Heart right ventricle (tissue), 16 donors: ENCODE data around the gene EXD2. TPM values are rescaled to one million over a fixed set of nuclear protein-coding genes. Genes with fewer than 3 reads are reported as not detected.

Experiments
- ATAC-seq, 8 donors: fragments of 200-7000 bp; cut with Tn5 transposase; one replicate each; pipeline ENCODE4 v1.9.1; 2020; ENCODE audit warnings: mild to moderate bottlenecking in 8 of 8, moderate library complexity in 8 of 8, moderate number of reproducible peaks in 1 of 8
- DNase-seq, 2 donors: peaks; one replicate each; pipeline ENCODE4 v3.0.0-alpha.2; 2020
- H3K27ac ChIP-seq, 10 donors: fragments of 200-600 bp; sonication (generic) in 2 of 10; one replicate each; pipeline versions ENCODE4 v1.5.0 to v1.8.0; 2020 to 2022; ENCODE audit warnings: mild to moderate bottlenecking in 3 of 10
- H3K27me3 ChIP-seq, 7 donors: fragments of 200-600 bp; one replicate each; pipeline ENCODE4 v1.8.0; 2021 to 2022; ENCODE audit warnings: mild to moderate bottlenecking in 2 of 7
- H3K36me3 ChIP-seq, 9 donors: fragments of 200-600 bp; sonication (generic) in 1 of 9; one replicate each; pipeline versions ENCODE4 v1.5.0 to v1.8.0; 2020 to 2022; ENCODE audit warnings: mild to moderate bottlenecking in 2 of 9
- H3K4me1 ChIP-seq, 9 donors: fragments of 200-600 bp; sonication (generic) in 1 of 9; one replicate each; pipeline versions ENCODE4 v1.5.0 to v1.8.0; 2020 to 2022; ENCODE audit warnings: mild to moderate bottlenecking in 4 of 9
- H3K4me3 ChIP-seq, 10 donors: fragments of 200-600 bp; sonication (generic) in 2 of 10; one replicate each; pipeline versions ENCODE4 v1.5.0 to v1.8.0; 2020 to 2022; ENCODE audit warnings: mild to moderate bottlenecking in 7 of 10, moderate library complexity in 2 of 10
- H3K9me3 ChIP-seq, 11 donors: fragments of 200-600 bp in 10 of 11; sonication (generic) in 2 of 11; one replicate each; pipeline versions ENCODE4 v1.5.0 to v1.8.0; 2013 to 2022; ENCODE audit warnings: mild to moderate bottlenecking in 2 of 11, control low read depth in 1 of 11, moderate library complexity in 1 of 11
- CTCF ChIP-seq, 9 donors: fragments of 200-600 bp; sonication (generic) in 2 of 9; IDR thresholded peaks; one replicate each; pipeline versions ENCODE4 v1.5.0 to v1.8.0; 2021 to 2022; ENCODE audit warnings: antibody characterized with exemption in 9 of 9, mild to moderate bottlenecking in 5 of 9, moderate library complexity in 1 of 9
- WGBS, 2 donors: extraction: QIAGEN DNeasy Blood & Tissue Kit; methylation state at CpG; one replicate each; pipeline ENCODE4 v1.1.7; 2013; ENCODE audit warnings: inconsistent platforms in 1 of 2; 5-methylcytosine and 5-hydroxymethylcytosine counted together
- intact Hi-C, 10 donors: fragments of 100-400 bp; cut with DNase I; formaldehyde crosslinking; loops; one replicate each; pipeline versions ENCODE4 v1.11.1 to v1.14.2; 2022
- long read RNA-seq, 3 donors: library from polyadenylated mRNA; unstranded; transcript quantifications; one replicate each; pipeline ENCODE4 v2.0.0, GENCODE V29; 2020 to 2021
- polyA plus RNA-seq, 2 donors: library from polyadenylated mRNA; stranded (reverse); fragments of 200-250 nt; gene quantifications; one replicate each; pipeline ENCODE4 v1.2.3, GENCODE V29; 2013
- total RNA-seq, 10 donors: library from RNA; stranded (reverse); fragmentation: NEBNext Ultra II Directional in 3 of 10; extraction: Animal tissue kit (Norgen Biotek cat#: 25700) in 3 of 10; gene quantifications; one replicate each; pipeline versions ENCODE4 v1.2.1 to v1.2.4, GENCODE V29; 2021 to 2023
- donor health status: Arrhythmogenic right ventricular cardiomyopathy.
- donor health status: ischemic (EF 13 %, LVEDD 7.1; RV severe dilation, severe dysfunction).
- donor health status: healthy with polysubstance abuse.
- donor health status: DM: no; HTN: yes; CAD: no.
- donor health status: DM: no; HTN: no; CAD: no.
- donor health status: ischemic (EF 25% LVEDD 6.9; RV normal size, moderate dysfunction).
- donor health status: ischemic (EF 25% LVEDD 5.7; RV mildly dilated, moderate dysfunction).
- donor health status: healthy.
- donor health status: DM: yes; HTN: yes; CAD: no.
- donor health status: Ischemic cardiomyopathy.
- donor health status: ischemic (EF 35%, LVEDD 5.7; RV mildly dilated, moderate dysfunction).
- donor health status: nonischemic (EF 11% LVEDD 7.7; RV severe dilation, severe dysfunction).
- donor health status: DM: yes; HTN: yes; CAD: no.
- donor health status: PGD.
- donor health status: ischemic (EF 29% LVEDD 5.4; RV normal size, mild dysfunction).
- donor health status: nonischemic (EF 23%, LVEDD 6.1; RV moderate dilation, normal function).

The EXD2 gene
- 10 to 100 TPM; 13.9 to 22.4 (median 16.3) TPM for total RNA-seq
- 1 to 10 TPM; 9.8 TPM for polyA plus RNA-seq
- long read RNA-seq, donor 1, full-length matches to known transcripts = 8 of 32 reads
- long read RNA-seq, donor 1, partial matches to known transcripts = 5 of 32 reads
- long read RNA-seq, donor 1, other reads (novel, unspliced or antisense) = 19 of 32 reads
- long read RNA-seq, donor 2, partial matches to known transcripts = 4 of 20 reads
- long read RNA-seq, donor 2, other reads (novel, unspliced or antisense) = 13 of 20 reads
- long read RNA-seq, donor 3, full-length matches to known transcripts = 7 of 52 reads
- long read RNA-seq, donor 3, partial matches to known transcripts = 17 of 52 reads
- long read RNA-seq, donor 3, other reads (novel, unspliced or antisense) = 28 of 52 reads

- intact Hi-C loops = loop anchor here in 6 of 10 donors (1.0 to 5.0 kb wide), 3 partner anchors 37 to 64 kb away; partner anchors contain the start of gene DCAF5 (in 4 of the 6)
- peak within 1 kb of the TSS; percentile 78 to 99 (median 96) for H3K4me3 ChIP-seq
- H3K36me3 ChIP-seq = peaks cover 0 to 8% (median 0%) of the 10 kb centered on the region in 9 donors
- H3K9me3 ChIP-seq = no peaks in the 10 kb centered on the region
- DNase-seq = peak; percentile 84 to 87
- WGBS, 2 donors = 0 to 1% methylated on average over 56 to 58 of the region's 58 CpGs
- peak; percentile 98 to 99 (median 99) for ATAC-seq
- peaks cover 0 to 11% (median 9%) of the 10 kb centered on the region in 9 donors for H3K4me1 ChIP-seq
- no peaks in the 10 kb centered on the region for H3K27me3 ChIP-seq
- H3K27ac ChIP-seq = peak within 1 kb of the TSS; percentile 13 to 87 (median 82)
- TF ChIP-seq CTCF (IDR thresholded peaks at IDR 0.05) = no peak
Measured at GRCh38 chr14:69191340-69192111, at the start of gene EXD2. Gene EXD2, plus strand, starts transcription at chr14:69191498. Its CDS starts 17,973 bp downstream, at chr14:69209471.

- no peak for DNase-seq
- no peak overlapping the region for H3K4me3 ChIP-seq
- no peaks in the 10 kb centered on the region for H3K27me3 ChIP-seq
- ATAC-seq = no peak
- no peaks in the 10 kb centered on the region for H3K9me3 ChIP-seq
- intact Hi-C loops = loop anchor here in 2 of 10 donors (10.0 kb wide), 1 partner anchor 223 kb away; no protein-coding TSS in a partner anchor
- WGBS, 2 donors = 62 to 69% methylated on average over 1 of the region's 1 CpG
- peaks cover 0 to 50% (median 37%) of the 10 kb centered on the region in 9 donors for H3K4me1 ChIP-seq
- H3K27ac ChIP-seq = no peak overlapping the region
- H3K36me3 ChIP-seq = peaks cover 0 to 53% (median 0%) of the 10 kb centered on the region in 9 donors
- no peak for TF ChIP-seq CTCF (IDR thresholded peaks at IDR 0.05)
Measured at GRCh38 chr14:69141550-69141949, 49.7 kb upstream of the EXD2 start.

GRCh38 chr14:69142101-69142500 is 49.2 kb upstream of the EXD2 start:
- TF ChIP-seq CTCF (IDR thresholded peaks at IDR 0.05) = no peak
- Histone ChIP-seq H3K4me3 (no peak overlapping the region), H3K4me1 (peaks cover 0 to 50% (median 34%) of the 10 kb centered on the region in 9 donors), H3K27me3 (no peaks in the 10 kb centered on the region), H3K36me3 (peaks cover 0 to 56% (median 0%) of the 10 kb centered on the region in 9 donors), H3K27ac (no peak overlapping the region), H3K9me3 (no peaks in the 10 kb centered on the region)
- WGBS, 2 donors = 88 to 92% methylated on average over 5 of the region's 5 CpGs
- DNase-seq (no peak), ATAC-seq (no peak)
- intact Hi-C loops = loop anchor here in 2 of 10 donors (10.0 kb wide), 1 partner anchor 223 kb away; no protein-coding TSS in a partner anchor
